NCI-H2227 (cell line): ENCODE data around the gene EPS8.

Source experiments
- DNase-seq: peaks from one replicate; lab custom pipeline; 2025; ENCODE audit not compliant: unreplicated experiment; lab: John Stamatoyannopoulos, UW

The EPS8 gene

DNA sequence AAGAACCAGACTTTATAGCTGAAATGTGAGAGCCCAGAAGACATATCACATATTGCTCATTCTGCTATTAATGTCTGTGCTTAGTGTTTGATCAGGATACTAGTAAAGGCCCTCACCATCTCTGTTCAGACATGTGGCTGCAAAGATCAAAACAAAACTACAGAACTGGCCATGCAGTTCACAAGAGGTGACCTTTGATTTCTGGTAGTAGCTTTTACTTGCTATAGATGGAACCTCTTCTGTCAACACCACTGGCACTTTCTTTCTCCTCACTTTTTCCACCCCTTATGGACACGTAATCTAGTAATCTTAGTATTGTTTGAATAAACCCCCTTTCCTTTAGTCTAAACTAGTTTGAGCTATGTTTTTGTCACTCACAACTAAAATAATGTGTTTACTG, 214.8 kb downstream of the EPS8 start:
- no peak for DNase-seq
